Heart right ventricle (tissue), 16 donors: Measurements from ENCODE around the gene RBMS3. TPM values are rescaled to one million over a fixed set of nuclear protein-coding genes. Genes with fewer than 3 reads are reported as not detected.

ENCODE experiments used
- ATAC-seq, 8 donors: fragments of 200-7000 bp; cut with Tn5 transposase; one replicate each; pipeline ENCODE4 v1.9.1; 2020; ENCODE audit warnings: mild to moderate bottlenecking in 8 of 8, moderate library complexity in 8 of 8, moderate number of reproducible peaks in 1 of 8
- DNase-seq, 2 donors: peaks; one replicate each; pipeline ENCODE4 v3.0.0-alpha.2; 2020
- H3K27ac ChIP-seq, 10 donors: fragments of 200-600 bp; sonication (generic) in 2 of 10; one replicate each; pipeline versions ENCODE4 v1.5.0 to v1.8.0; 2020 to 2022; ENCODE audit warnings: mild to moderate bottlenecking in 3 of 10
- H3K27me3 ChIP-seq, 7 donors: fragments of 200-600 bp; one replicate each; pipeline ENCODE4 v1.8.0; 2021 to 2022; ENCODE audit warnings: mild to moderate bottlenecking in 2 of 7
- H3K36me3 ChIP-seq, 9 donors: fragments of 200-600 bp; sonication (generic) in 1 of 9; one replicate each; pipeline versions ENCODE4 v1.5.0 to v1.8.0; 2020 to 2022; ENCODE audit warnings: mild to moderate bottlenecking in 2 of 9
- H3K4me1 ChIP-seq, 9 donors: fragments of 200-600 bp; sonication (generic) in 1 of 9; one replicate each; pipeline versions ENCODE4 v1.5.0 to v1.8.0; 2020 to 2022; ENCODE audit warnings: mild to moderate bottlenecking in 4 of 9
- H3K4me3 ChIP-seq, 10 donors: fragments of 200-600 bp; sonication (generic) in 2 of 10; one replicate each; pipeline versions ENCODE4 v1.5.0 to v1.8.0; 2020 to 2022; ENCODE audit warnings: mild to moderate bottlenecking in 7 of 10, moderate library complexity in 2 of 10
- H3K9me3 ChIP-seq, 11 donors: fragments of 200-600 bp in 10 of 11; sonication (generic) in 2 of 11; one replicate each; pipeline versions ENCODE4 v1.5.0 to v1.8.0; 2013 to 2022; ENCODE audit warnings: mild to moderate bottlenecking in 2 of 11, control low read depth in 1 of 11, moderate library complexity in 1 of 11
- CTCF ChIP-seq, 9 donors: fragments of 200-600 bp; sonication (generic) in 2 of 9; IDR thresholded peaks; one replicate each; pipeline versions ENCODE4 v1.5.0 to v1.8.0; 2021 to 2022; ENCODE audit warnings: antibody characterized with exemption in 9 of 9, mild to moderate bottlenecking in 5 of 9, moderate library complexity in 1 of 9
- WGBS, 2 donors: extraction: QIAGEN DNeasy Blood & Tissue Kit; methylation state at CpG; one replicate each; pipeline ENCODE4 v1.1.7; 2013; ENCODE audit warnings: inconsistent platforms in 1 of 2; 5-methylcytosine and 5-hydroxymethylcytosine counted together
- intact Hi-C, 10 donors: fragments of 100-400 bp; cut with DNase I; formaldehyde crosslinking; loops; one replicate each; pipeline versions ENCODE4 v1.11.1 to v1.14.2; 2022
- polyA plus RNA-seq, 2 donors: library from polyadenylated mRNA; stranded (reverse); fragments of 200-250 nt; gene quantifications; one replicate each; pipeline ENCODE4 v1.2.3, GENCODE V29; 2013
- total RNA-seq, 10 donors: library from RNA; stranded (reverse); fragmentation: NEBNext Ultra II Directional in 3 of 10; extraction: Animal tissue kit (Norgen Biotek cat#: 25700) in 3 of 10; gene quantifications; one replicate each; pipeline versions ENCODE4 v1.2.1 to v1.2.4, GENCODE V29; 2021 to 2023
- donor health status: Arrhythmogenic right ventricular cardiomyopathy.
- donor health status: ischemic (EF 13 %, LVEDD 7.1; RV severe dilation, severe dysfunction).
- donor health status: healthy with polysubstance abuse.
- donor health status: DM: no; HTN: yes; CAD: no.
- donor health status: DM: no; HTN: no; CAD: no.
- donor health status: ischemic (EF 25% LVEDD 6.9; RV normal size, moderate dysfunction).
- donor health status: ischemic (EF 25% LVEDD 5.7; RV mildly dilated, moderate dysfunction).
- donor health status: healthy.
- donor health status: DM: yes; HTN: yes; CAD: no.
- donor health status: Ischemic cardiomyopathy.
- donor health status: ischemic (EF 35%, LVEDD 5.7; RV mildly dilated, moderate dysfunction).
- donor health status: nonischemic (EF 11% LVEDD 7.7; RV severe dilation, severe dysfunction).
- donor health status: DM: yes; HTN: yes; CAD: no.
- donor health status: PGD.
- donor health status: ischemic (EF 29% LVEDD 5.4; RV normal size, mild dysfunction).
- donor health status: nonischemic (EF 23%, LVEDD 6.1; RV moderate dilation, normal function).

Gene RBMS3
- total and polyA plus RNA-seq, 12 donors = 3.2 to 41.1 (median 26.4) TPM

GRCh38 chr3:29430558-29430971, 149.7 kb downstream of the RBMS3 start:
- TF ChIP-seq CTCF (IDR thresholded peaks at IDR 0.05) = no peak
- Histone ChIP-seq H3K36me3 (peaks cover 0 to 12% (median 0%) of the 10 kb centered on the region in 9 donors), H3K27me3 (no peaks in the 10 kb centered on the region), H3K27ac (peak overlapping the region in 2 of 10 donors; percentile 0 to 23), H3K4me1 (peaks cover 2 to 69% (median 33%) of the 10 kb centered on the region in 9 donors), H3K4me3 (no peak overlapping the region), H3K9me3 (no peaks in the 10 kb centered on the region)
- DNase-seq (no peak), ATAC-seq (peak in 1 of 8 donors; percentile 9)
- WGBS, 2 donors = 62 to 68% methylated on average over 1 of the region's 1 CpG
- intact Hi-C loops = no loop called here

GRCh38 chr3:29436612-29437323, 155.9 kb downstream of the RBMS3 start:
- no peak for ATAC-seq
- intact Hi-C loops = loop anchor here in 1 of 10 donors (5.0 kb wide), 1 partner anchor 91 kb away; no protein-coding TSS in a partner anchor

GRCh38 chr3:29438580-29438979, 157.7 kb downstream of the RBMS3 start:
- ATAC-seq (no peak), DNase-seq (no peak)
- Histone ChIP-seq H3K36me3 (peaks cover 0 to 29% (median 0%) of the 10 kb centered on the region in 9 donors), H3K4me3 (no peak overlapping the region), H3K27ac (peak overlapping the region in 1 of 10 donors; percentile 16), H3K27me3 (no peaks in the 10 kb centered on the region), H3K4me1 (peaks cover 0 to 37% (median 7%) of the 10 kb centered on the region in 9 donors), H3K9me3 (peaks cover 0 to 4% (median 2%) of the 10 kb centered on the region in 11 donors)
- no peak for TF ChIP-seq CTCF (IDR thresholded peaks at IDR 0.05)
- intact Hi-C loops = loop anchor here in 1 of 10 donors (5.0 kb wide), 1 partner anchor 89 kb away; no protein-coding TSS in a partner anchor
- WGBS, 2 donors = 89 to 91% methylated on average over 3 of the region's 3 CpGs

More at GRCh38 chr3:29436612-29437323, 155.9 kb downstream of the RBMS3 start:
- DNase-seq = no peak
- Histone ChIP-seq H3K4me3 (no peak overlapping the region), H3K4me1 (peaks cover 0 to 51% (median 10%) of the 10 kb centered on the region in 9 donors), H3K9me3 (no peaks in the 10 kb centered on the region), H3K27ac (no peak overlapping the region), H3K27me3 (no peaks in the 10 kb centered on the region), H3K36me3 (peaks cover 0 to 24% (median 0%) of the 10 kb centered on the region in 9 donors)
- no peak for TF ChIP-seq CTCF (IDR thresholded peaks at IDR 0.05)

- WGBS, 2 donors = 47 to 50% methylated on average over 13 of the region's 13 CpGs
- peak overlapping the region in 7 of 10 donors; percentile 12 to 48 (median 37) for H3K4me3 ChIP-seq
- peak overlapping the region in 3 of 10 donors; percentile 23 to 52 (median 41) for H3K27ac ChIP-seq
- peak in 6 of 8 donors; percentile 55 to 89 (median 72) for ATAC-seq
- intact Hi-C loops = no loop called here
- peaks cover 0 to 11% (median 3%) of the 10 kb centered on the region in 11 donors for H3K9me3 ChIP-seq
- no peaks in the 10 kb centered on the region for H3K27me3 ChIP-seq
- H3K36me3 ChIP-seq = peaks cover 0 to 32% (median 0%) of the 10 kb centered on the region in 9 donors
- no peak for DNase-seq
- TF ChIP-seq CTCF (IDR thresholded peaks at IDR 0.05) = no peak
- peaks cover 0 to 37% (median 7%) of the 10 kb centered on the region in 9 donors for H3K4me1 ChIP-seq
Observed at GRCh38 chr3:29440413-29441305, 159.8 kb downstream of the RBMS3 start.
